Measurements from ENCODE around the gene NMD3. TPM values are rescaled to one million over a fixed set of nuclear protein-coding genes. Genes with fewer than 3 reads are reported as not detected.

Gene NMD3
- total RNA-seq, 1 experiment from 2014 or later: 55.6 TPM

DNA sequence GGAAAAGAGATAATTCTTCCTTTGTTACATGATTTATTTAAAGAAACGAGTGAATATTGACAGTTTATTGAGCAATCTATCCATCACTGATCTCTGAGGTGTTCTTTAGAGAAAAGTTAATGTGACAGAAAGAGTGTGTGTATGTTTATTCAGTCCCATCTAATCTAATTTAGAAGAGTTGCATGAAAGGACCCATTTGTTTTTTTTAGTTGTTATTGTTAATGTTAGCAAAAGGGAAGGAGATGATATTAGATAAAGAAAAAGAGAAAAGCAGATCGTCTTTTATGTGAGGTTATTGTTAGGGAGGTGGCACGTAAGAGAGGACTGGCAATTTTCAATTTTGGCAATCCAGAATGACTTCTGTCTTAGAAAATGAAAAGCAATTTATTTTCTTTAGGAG lies 46.5 kb downstream of the NMD3 start:
- Mint-ChIP-seq H3K27ac (no peak overlapping the region), H3K4me3 (no peak overlapping the region), H3K27me3 (ENCODE audit: low read depth) (no peaks in the 10 kb centered on the region), H3K9me3 (peaks cover 6 to 7% of the 10 kb centered on the region in 2 experiments; a peak in 2 of 5 replicates), H3K4me1 (peaks cover 0 to 3% of the 10 kb centered on the region in 2 experiments; a peak in 1 of 4 replicates), H3K36me3 (ENCODE audit: insufficient read depth in 1 of 3, low read depth in 3 of 3) (peaks cover 19 to 28% (median 20%) of the 10 kb centered on the region in 3 experiments)
- DNase-seq: no peak
- Histone ChIP-seq H3K4me2 (ENCODE audit: insufficient read depth, insufficient read length, low read length) (no peak overlapping the region), H2AFZ (ENCODE audit: low read length) (no peak overlapping the region), H3K56ac (ENCODE audit: insufficient read length, low read depth, low read length) (no peak overlapping the region), H3K18ac (ENCODE audit: insufficient read length, low read depth, low read length) (no peak overlapping the region), H3K79me1 (ENCODE audit: insufficient read depth, low read depth, low read length, poor library complexity, severe bottlenecking) (no peaks in the 10 kb centered on the region), H3K27ac (ENCODE audit: insufficient read length, low read depth, low read length) (no peak overlapping the region), H3K9me3 (ENCODE audit: control insufficient read depth, low read depth, low read length) (no peaks in the 10 kb centered on the region), H3K23ac (ENCODE audit: insufficient read length, low read depth, low read length) (no peak overlapping the region), H3K14ac (ENCODE audit: insufficient read depth, low read length) (no peak overlapping the region), H3T11ph (ENCODE audit: low read length) (no peak overlapping the region), H2BK5ac (ENCODE audit: insufficient read length, low read length) (no peak overlapping the region), H4K5ac (ENCODE audit: insufficient read length, low read depth, low read length) (no peak overlapping the region), H4K20me1 (ENCODE audit: control insufficient read depth, insufficient read depth, insufficient read length) (no peaks in the 10 kb centered on the region), H4K91ac (ENCODE audit: insufficient read length, low read depth, low read length) (no peak overlapping the region), H2BK120ac (ENCODE audit: low read depth, low read length, poor library complexity, severe bottlenecking) (no peak overlapping the region), H3K4ac (ENCODE audit: low read depth, low read length) (no peak overlapping the region), H3K23me2 (ENCODE audit: insufficient read length, low read depth, low read length, poor library complexity, severe bottlenecking) (no peaks in the 10 kb centered on the region), H4K8ac (replicated peaks; ENCODE audit: insufficient read length, low read depth, low read length) (no peak overlapping the region), H3K4me1 (ENCODE audit: insufficient read depth, low read length) (no peaks in the 10 kb centered on the region), H3K79me2 (ENCODE audit: insufficient read depth, low read length) (no peaks in the 10 kb centered on the region), H2BK20ac (ENCODE audit: low read depth, low read length, poor library complexity, severe bottlenecking) (no peak overlapping the region), H2AK5ac (ENCODE audit: insufficient read length, low read length) (no peak overlapping the region), H3K27me3 (ENCODE audit: insufficient read depth, low read length) (no peaks in the 10 kb centered on the region), H2BK15ac (ENCODE audit: low read depth, low read length) (no peak overlapping the region), H3K9ac (ENCODE audit: extremely low read depth, insufficient read length, low read length) (no peak overlapping the region), H2BK12ac (ENCODE audit: insufficient read length, low read depth, low read length) (no peak overlapping the region)
- 100% methylated on average over 1 of the region's 3 CpGs for WGBS (ENCODE audit: extremely low coverage, insufficient read length, low lambda C conversion rate)
- TF ChIP-seq, protein P1, sequence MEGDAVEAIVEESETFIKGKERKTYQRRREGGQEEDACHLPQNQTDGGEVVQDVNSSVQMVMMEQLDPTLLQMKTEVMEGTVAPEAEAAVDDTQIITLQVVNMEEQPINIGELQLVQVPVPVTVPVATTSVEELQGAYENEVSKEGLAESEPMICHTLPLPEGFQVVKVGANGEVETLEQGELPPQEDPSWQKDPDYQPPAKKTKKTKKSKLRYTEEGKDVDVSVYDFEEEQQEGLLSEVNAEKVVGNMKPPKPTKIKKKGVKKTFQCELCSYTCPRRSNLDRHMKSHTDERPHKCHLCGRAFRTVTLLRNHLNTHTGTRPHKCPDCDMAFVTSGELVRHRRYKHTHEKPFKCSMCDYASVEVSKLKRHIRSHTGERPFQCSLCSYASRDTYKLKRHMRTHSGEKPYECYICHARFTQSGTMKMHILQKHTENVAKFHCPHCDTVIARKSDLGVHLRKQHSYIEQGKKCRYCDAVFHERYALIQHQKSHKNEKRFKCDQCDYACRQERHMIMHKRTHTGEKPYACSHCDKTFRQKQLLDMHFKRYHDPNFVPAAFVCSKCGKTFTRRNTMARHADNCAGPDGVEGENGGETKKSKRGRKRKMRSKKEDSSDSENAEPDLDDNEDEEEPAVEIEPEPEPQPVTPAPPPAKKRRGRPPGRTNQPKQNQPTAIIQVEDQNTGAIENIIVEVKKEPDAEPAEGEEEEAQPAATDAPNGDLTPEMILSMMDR (conservative IDR thresholded peaks at IDR 0.05): no peak
